Measurements from ENCODE around the gene PPP1CA. TPM values are rescaled to one million over a fixed set of nuclear protein-coding genes. Genes with fewer than 3 reads are reported as not detected.
A peak's percentile ranks its signal among the peaks of the same experiment; 100 is the strongest.

The PPP1CA gene
- total RNA-seq, 1 donor: 169 TPM

DNA sequence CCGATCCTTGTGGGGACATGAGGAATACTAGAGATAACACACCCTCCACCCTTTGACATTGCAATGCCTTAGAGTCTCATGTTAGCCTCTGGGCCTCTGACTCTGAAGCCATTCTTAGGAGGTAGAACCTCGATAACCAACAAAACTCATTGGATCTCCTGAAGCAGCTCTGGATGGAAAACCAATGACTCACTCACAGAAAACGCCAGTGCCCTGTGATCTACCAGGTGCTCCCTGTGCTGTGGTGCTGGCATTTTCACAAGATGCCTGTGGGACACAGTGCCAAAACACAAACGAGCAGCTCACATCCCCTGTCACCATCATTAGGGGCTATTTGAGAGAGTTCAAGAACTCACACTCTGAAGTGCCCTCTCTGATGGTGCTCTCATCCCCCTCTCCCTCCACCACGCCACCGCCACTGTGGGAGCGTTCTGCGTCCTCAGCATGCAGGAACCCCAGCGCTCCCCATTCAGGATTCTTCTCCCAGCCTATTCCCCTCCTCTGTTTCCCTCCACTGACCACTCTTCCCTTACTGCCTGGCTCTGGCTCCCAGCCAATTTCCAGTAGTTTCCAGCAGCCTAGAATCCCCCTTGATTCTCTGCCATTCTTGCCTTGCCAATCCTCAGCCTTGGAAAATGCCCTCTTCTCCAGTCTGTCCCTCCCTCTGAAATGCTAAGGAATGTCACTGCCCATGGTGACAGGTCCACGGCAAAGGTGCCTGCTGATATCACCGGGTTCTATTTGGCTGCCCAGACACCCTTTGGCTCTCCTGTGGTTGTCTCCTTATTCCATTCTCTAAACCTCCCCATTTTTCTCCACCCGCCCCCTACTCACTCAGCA, 43.6 kb downstream of the PPP1CA start:
- TF ChIP-seq, protein P1, sequence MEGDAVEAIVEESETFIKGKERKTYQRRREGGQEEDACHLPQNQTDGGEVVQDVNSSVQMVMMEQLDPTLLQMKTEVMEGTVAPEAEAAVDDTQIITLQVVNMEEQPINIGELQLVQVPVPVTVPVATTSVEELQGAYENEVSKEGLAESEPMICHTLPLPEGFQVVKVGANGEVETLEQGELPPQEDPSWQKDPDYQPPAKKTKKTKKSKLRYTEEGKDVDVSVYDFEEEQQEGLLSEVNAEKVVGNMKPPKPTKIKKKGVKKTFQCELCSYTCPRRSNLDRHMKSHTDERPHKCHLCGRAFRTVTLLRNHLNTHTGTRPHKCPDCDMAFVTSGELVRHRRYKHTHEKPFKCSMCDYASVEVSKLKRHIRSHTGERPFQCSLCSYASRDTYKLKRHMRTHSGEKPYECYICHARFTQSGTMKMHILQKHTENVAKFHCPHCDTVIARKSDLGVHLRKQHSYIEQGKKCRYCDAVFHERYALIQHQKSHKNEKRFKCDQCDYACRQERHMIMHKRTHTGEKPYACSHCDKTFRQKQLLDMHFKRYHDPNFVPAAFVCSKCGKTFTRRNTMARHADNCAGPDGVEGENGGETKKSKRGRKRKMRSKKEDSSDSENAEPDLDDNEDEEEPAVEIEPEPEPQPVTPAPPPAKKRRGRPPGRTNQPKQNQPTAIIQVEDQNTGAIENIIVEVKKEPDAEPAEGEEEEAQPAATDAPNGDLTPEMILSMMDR (IDR thresholded peaks at IDR 0.05; ENCODE audit: extremely low read depth, low read depth, low read length): no peak
- Histone ChIP-seq H3K27ac (ENCODE audit: low read depth, low read length) (peak overlapping the region; percentile 90), H3K36me3 (ENCODE audit: insufficient read depth, low read length) (peaks cover 14% of the 10 kb centered on the region), H3K27me3 (ENCODE audit: insufficient read depth, low read length) (no peaks in the 10 kb centered on the region), H3K79me2 (ENCODE audit: insufficient read depth, low read length) (peaks cover 23% of the 10 kb centered on the region), H2AFZ (ENCODE audit: low read length) (no peak overlapping the region), H3K4me3 (ENCODE audit: insufficient read depth, low read length) (no peak overlapping the region), H3K9me3 (ENCODE audit: low read depth, low read length) (no peaks in the 10 kb centered on the region), H3K4me1 (ENCODE audit: insufficient read depth, low read length) (peaks cover 50% of the 10 kb centered on the region), H3K4me2 (ENCODE audit: insufficient read depth, low read length) (peak overlapping the region; percentile 37), H4K20me1 (ENCODE audit: insufficient read depth, low read length) (peaks cover 19% of the 10 kb centered on the region)
- DNase-seq (ENCODE audit: insufficient read length, low spot score, missing footprints): peak; percentile 90

DNA sequence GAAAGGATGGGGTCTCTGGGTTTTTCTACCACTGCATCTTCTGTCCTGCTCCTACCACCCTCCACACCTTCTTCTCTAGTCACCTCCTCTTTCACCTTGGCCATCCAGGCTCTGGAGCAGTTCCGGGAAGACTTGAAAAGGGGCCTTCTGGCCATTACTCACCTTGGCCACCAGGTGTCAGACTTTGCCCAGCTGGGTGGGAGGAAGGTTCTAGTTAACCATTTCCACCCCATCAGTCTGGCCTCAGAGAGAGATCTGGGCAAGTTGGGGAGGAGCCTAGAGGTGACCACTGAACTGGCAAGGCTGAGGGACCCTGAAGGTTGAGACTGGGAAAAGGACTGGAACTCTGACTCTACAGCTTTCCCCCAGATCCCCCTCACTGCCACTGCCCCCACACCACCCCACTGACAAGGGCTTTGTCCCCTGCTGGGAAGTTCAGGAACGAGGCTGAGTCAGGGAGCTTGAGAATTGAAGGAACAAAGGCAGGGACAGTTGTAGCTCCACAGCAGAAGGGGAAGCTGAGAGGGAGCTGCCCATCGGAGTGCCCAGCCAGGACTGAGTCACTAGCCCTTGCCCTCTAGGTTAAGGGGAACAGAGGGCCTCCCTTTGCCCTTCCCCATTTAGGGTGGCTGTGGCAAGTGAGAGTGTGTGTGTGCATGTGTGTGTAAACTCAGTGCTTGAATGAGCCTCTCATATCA, 44.6 kb downstream of the PPP1CA start:
- no peak overlapping the region for H2AFZ ChIP-seq (ENCODE audit: low read length)

DNA sequence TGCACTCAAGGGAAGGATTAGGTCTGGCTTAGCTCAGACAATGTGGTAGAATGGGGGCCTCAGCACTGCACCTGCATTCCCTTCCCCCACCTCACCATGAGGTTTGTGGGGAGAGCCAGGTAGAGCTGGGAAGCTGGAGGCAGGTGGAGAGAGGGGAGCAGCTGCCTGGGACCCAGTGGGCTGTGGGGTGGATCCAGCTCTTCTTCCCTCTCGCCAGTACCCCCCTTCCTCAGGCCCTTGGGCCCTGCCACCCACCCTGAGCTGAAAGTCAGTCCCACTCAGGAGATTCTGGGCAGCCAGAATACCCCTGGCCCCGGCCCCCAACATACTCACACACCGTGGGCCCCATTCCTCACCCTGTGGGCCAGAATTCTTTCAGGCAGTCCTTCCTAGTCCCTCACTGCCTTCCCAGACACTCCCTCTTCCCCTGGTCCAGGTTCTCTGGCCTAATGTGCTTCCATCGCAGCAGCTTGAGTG, 45.2 kb downstream of the PPP1CA start:
- Histone ChIP-seq H3K27ac (ENCODE audit: low read depth, low read length) (peak overlapping the region; percentile 90), H3K4me1 (ENCODE audit: insufficient read depth, low read length) (peaks cover 64% of the 10 kb centered on the region), H3K27me3 (ENCODE audit: insufficient read depth, low read length) (no peaks in the 10 kb centered on the region), H4K20me1 (ENCODE audit: insufficient read depth, low read length) (peaks cover 3% of the 10 kb centered on the region), H3K79me2 (ENCODE audit: insufficient read depth, low read length) (peaks cover 19% of the 10 kb centered on the region), H3K4me3 (ENCODE audit: insufficient read depth, low read length) (no peak overlapping the region), H3K36me3 (ENCODE audit: insufficient read depth, low read length) (peaks cover 2% of the 10 kb centered on the region), H3K4me2 (ENCODE audit: insufficient read depth, low read length) (no peak overlapping the region), H2AFZ (ENCODE audit: low read length) (no peak overlapping the region), H3K9me3 (ENCODE audit: low read depth, low read length) (no peaks in the 10 kb centered on the region)
- TF ChIP-seq, protein P1 (IDR thresholded peaks at IDR 0.05; ENCODE audit: extremely low read depth, low read depth, low read length): no peak
- peak; percentile 52 for DNase-seq (ENCODE audit: insufficient read length, low spot score, missing footprints)

More for the DNA sequence above, 44.6 kb downstream of the PPP1CA start:
- peaks cover 4% of the 10 kb centered on the region for H3K36me3 ChIP-seq (ENCODE audit: insufficient read depth, low read length)
- peak overlapping the region; percentile 37 for H3K4me2 ChIP-seq (ENCODE audit: insufficient read depth, low read length)
- H3K79me2 ChIP-seq (ENCODE audit: insufficient read depth, low read length): peaks cover 22% of the 10 kb centered on the region
- no peaks in the 10 kb centered on the region for H3K27me3 ChIP-seq (ENCODE audit: insufficient read depth, low read length)
- peak; percentile 88 for DNase-seq (ENCODE audit: insufficient read length, low spot score, missing footprints)
- H3K27ac ChIP-seq (ENCODE audit: low read depth, low read length): peak overlapping the region; percentile 90
- peaks cover 59% of the 10 kb centered on the region for H3K4me1 ChIP-seq (ENCODE audit: insufficient read depth, low read length)
- no peak overlapping the region for H3K4me3 ChIP-seq (ENCODE audit: insufficient read depth, low read length)
- H4K20me1 ChIP-seq (ENCODE audit: insufficient read depth, low read length): peaks cover 9% of the 10 kb centered on the region
- TF ChIP-seq, protein P1 (IDR thresholded peaks at IDR 0.05; ENCODE audit: extremely low read depth, low read depth, low read length): peak; percentile 94
- H3K9me3 ChIP-seq (ENCODE audit: low read depth, low read length): no peaks in the 10 kb centered on the region
